CD4-positive, alpha-beta T cell treated with Interleukin-17A for 1 hour (primary cell): ENCODE data around the gene FRS3.
"Not testable (repeated sequence)": the region's sequence is repeated elsewhere in the genome, so short reads cannot be mapped to it uniquely, and the experiment has no call there.

Experiments used
- DNase-seq: peaks from one replicate; pipeline ENCODE4 v3.0.0-alpha.2; 2020

Gene FRS3

GRCh38 chr6:41767112-41767833, 12.4 kb downstream of the FRS3 start:
- DNase-seq = no peak

GRCh38 chr6:41766043-41766664, 13.5 kb downstream of the FRS3 start:
- DNase-seq = not testable (repeated sequence)

DNA sequence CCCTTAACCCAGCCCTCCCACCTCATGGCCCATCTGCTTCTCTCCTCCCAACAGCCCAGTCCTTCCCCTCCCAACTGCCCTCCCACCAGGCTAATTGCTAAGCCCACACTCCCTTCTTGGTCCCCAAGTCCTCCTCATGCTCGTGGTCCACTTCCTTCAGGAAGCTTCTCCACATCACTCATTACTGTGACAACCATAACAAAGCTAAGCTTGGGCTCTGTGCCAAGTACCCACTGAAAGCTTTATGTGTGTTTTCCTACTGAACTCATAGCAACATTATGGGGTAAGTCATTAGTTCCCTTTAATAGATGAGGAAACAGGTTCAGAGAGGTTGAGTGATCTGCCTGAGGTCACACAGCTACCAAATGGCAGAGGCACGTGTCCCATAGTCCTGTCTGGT, 16.2 kb downstream of the FRS3 start:
- no peak for DNase-seq

GRCh38 chr6:41759905-41760579, 19.7 kb downstream of the FRS3 start:
- DNase-seq = no peak

GRCh38 chr6:41759106-41759904, 20.4 kb downstream of the FRS3 start:
- DNase-seq = no peak

DNA sequence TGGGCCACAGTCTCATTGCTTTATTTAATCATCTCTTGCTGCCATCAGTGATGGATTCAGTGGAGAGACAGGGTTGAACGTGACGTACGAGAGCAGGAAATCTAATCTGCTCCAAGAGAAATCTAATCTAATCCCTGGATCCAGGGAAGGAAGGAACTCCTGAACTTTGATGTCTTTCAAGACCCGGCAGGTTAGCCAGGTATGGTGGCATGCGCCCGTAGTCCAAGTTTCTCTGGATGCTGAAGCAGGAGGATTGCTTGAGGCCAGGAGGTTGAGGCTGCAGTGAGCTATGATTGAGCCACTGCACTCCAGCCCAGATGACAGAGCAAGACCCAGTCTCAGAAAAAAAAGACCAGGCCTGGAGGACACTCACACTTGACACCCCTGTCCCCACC, 21.1 kb downstream of the FRS3 start:
- DNase-seq = no peak

- DNase-seq = no peak
Observed at GRCh38 chr6:41757931-41758640, 21.6 kb downstream of the FRS3 start.

DNA sequence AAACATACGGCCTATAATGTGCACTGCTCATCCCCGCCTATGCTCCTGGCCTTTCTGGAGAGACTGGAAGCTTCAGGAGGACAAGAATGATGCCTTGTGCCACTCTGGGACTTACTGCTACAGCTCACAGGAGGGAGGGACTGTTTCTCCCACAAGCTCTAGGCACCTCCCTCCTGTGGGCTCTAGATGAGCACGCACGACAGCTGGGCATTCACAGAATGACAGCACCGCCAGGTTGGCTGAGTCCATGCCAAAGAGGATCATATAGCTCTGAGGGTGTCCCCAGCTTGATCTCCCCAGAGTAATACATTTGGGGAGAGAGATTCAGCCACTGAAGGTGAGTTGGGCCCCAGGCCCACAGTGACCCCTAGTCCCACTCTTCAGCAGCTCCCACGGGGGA, 22.4 kb downstream of the FRS3 start:
- DNase-seq = no peak

DNA sequence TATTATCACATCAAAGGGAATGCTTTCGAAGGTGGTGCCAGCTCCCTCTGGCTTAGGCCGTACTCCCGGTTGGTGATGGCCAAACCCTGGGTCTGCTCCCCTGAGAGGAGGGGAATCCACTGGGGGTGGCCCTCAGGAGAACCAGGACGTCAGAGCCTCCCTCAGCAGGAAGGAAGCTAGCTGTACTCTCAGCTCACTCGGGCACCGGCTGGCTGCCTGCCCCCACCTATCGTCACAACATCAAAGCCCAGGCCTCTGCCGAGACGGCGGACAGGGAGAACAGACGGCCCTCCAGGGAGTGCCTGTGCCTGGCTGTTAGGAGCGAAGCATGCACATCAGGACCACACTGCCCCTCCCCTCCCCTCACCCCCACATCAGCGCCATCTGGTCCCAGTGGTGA, 23.3 kb downstream of the FRS3 start:
- DNase-seq = no peak

DNA sequence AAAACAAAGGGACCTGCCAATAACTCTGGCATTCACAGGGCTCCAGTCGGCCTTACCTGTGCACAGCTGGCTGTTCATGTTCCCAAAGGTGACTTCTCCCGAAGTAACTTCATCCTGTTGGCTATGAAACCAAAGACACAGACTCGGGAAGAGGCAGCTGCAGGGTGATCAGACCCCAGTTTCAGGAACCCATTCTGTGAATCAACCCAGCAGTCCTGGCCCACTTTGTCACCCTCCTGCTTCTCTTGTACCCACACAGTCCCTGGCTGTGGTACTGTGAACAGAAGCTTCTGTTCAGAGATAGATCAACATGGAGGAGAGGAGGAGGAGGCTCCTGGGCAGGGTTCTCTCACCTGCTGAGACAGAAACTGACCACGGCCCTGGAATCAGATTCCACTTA, 23.8 kb downstream of the FRS3 start:
- DNase-seq = no peak

GRCh38 chr6:41750374-41750773, 29.3 kb downstream of the FRS3 start:
- no peak for DNase-seq

DNA sequence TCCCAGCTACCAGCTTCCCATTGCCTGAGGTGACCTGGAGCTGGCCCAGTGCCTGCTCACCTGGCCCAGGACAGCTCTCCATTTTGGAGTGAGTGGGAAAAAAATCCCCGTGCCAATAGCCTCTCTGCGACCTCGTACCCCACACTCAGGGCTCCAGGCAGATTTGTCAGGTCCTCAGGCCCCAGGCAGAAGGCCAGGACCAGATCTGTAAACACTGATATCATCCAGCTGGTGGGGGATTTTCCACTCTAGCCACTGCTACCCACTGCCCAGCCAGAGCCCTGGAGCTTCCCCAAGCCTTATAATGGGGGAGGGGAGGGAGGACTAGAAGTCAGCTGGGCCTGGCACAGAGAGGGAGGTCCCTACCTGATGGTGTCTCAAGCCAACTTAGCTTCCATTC, 31.2 kb downstream of the FRS3 start:
- no peak for DNase-seq

- DNase-seq = no peak
Observed at GRCh38 chr6:41748102-41748477, 31.6 kb downstream of the FRS3 start.

GRCh38 chr6:41747256-41748101, 32.2 kb downstream of the FRS3 start, which contains the start of gene PGC:
Gene PGC (minus strand): TSS chr6:41747397. CDS start chr6:41747334, 63 bp downstream.
- no peak for DNase-seq

GRCh38 chr6:41746107-41746506, 33.6 kb downstream of the FRS3 start:
- DNase-seq = no peak

DNA sequence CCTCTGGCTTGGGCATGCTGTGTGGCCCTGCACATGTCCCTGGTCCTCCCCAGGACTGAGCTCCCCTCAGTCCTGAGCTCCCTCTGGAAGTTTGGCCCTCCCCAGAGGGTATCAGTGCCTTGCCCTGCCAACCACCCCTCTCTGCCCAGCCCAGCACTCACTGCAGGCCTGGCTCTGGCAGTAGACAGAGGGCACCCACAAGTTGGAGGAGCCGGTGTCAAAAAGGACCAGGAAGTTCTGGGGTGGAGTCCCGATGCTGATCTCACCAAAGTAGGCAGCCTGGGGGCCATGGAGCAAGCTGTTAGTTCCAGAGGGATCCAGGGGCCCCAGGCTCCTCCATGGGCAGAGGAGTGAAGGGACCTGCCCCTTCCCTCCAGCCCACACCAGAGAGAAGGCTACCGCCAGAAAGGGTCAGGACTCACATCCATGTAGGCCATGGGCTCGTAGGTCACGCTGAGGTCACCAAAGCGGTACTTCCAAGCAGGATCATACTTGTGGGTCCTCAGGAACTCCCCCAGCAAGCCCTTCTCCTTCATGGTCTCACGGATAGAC, 35.4 kb downstream of the FRS3 start:
- no peak for DNase-seq

DNA sequence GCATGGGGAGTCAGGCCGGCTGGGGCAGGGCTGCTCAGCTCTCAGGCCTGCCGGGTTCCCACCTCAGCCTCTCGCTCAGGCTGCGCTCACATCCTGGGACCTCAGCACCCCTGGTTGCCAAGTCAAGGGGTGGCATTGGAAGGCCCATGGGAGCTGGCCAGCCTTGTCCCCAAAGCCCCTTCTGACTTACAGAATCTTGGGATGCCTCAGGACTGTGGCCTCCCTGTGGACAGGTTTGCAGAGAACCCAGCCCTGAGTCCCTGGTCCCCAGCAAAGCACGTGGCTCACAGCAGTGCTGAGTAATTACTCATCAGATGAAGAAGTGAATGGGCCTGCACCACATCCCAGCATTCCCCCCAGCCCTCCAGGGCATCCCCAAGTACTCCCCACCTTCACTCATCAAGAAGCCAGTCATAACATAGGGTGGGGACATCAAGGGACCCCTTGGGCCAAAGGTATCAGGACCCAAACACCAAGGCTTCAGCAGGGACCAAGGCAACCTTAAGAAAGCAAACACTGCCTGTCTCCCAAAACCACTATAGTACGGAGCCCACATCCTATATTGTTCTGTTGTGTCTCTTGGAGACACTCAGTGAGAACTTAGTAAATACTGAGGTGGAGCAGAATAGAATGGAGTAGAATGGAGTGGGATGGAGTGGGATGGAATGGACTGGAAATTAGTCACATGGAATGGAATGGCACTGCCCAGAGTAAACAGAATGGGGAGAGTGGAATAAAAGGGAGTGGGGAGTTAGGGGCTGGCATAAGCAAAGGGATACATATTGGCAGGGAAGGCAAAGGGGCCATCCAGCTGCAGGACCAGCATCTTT, 36.1 kb downstream of the FRS3 start:
- no peak for DNase-seq

GRCh38 chr6:41741625-41742490, 37.8 kb downstream of the FRS3 start:
- no peak for DNase-seq

GRCh38 chr6:41740366-41741162, 39.1 kb downstream of the FRS3 start:
- DNase-seq = no peak
